ENCODE data around the gene ATP12A. TPM values are rescaled to one million over a fixed set of nuclear protein-coding genes. Genes with fewer than 3 reads are reported as not detected.

Gene ATP12A
- total RNA-seq, result under 1 TPM; 0.12 to 0.42 TPM

GRCh38 chr13:24680258-24680920 is at the start of gene ATP12A:
Gene ATP12A, plus strand, starts transcription at chr13:24680408. Its CDS starts 336 bp downstream, at chr13:24680744.
- Mint-ChIP-seq H3K36me3 (no peaks in the 10 kb centered on the region), H3K27me3 (peaks cover 29 to 41% of the 10 kb centered on the region in 2 donors), H3K9me3 (no peaks in the 10 kb centered on the region), H3K4me3 (peak within 1 kb of the TSS; percentile 23), H3K27ac (no peak within 1 kb of the TSS), H3K4me1 (ENCODE audit: low read depth in 2 of 2) (peaks cover 31 to 41% of the 10 kb centered on the region in 2 donors)
- DNase-seq (ENCODE audit: low spot score), result peak; percentile 64
- peak in 1 of 2 donors; percentile 62 for ATAC-seq

GRCh38 chr13:24630851-24631620 is 49.2 kb upstream of the ATP12A start:
- H3K27me3 Mint-ChIP-seq, result no peaks in the 10 kb centered on the region
- peaks cover 6% of the 10 kb centered on the region for H3K9me3 Mint-ChIP-seq
- peak overlapping the region; percentile 62 to 88 for H3K27ac Mint-ChIP-seq
- no peaks in the 10 kb centered on the region for H3K36me3 Mint-ChIP-seq
- ATAC-seq, result no peak
- peak overlapping the region; percentile 36 for H3K4me3 Mint-ChIP-seq
- peaks cover 45 to 46% of the 10 kb centered on the region in 2 donors for H3K4me1 Mint-ChIP-seq (ENCODE audit: low read depth in 2 of 2)
- DNase-seq (ENCODE audit: low spot score), result no peak

GRCh38 chr13:24631922-24632321 is 48.3 kb upstream of the ATP12A start:
- no peak for ATAC-seq
- H3K27me3 Mint-ChIP-seq, result no peaks in the 10 kb centered on the region
- H3K4me3 Mint-ChIP-seq, result no peak overlapping the region
- H3K27ac Mint-ChIP-seq, result peak overlapping the region in 1 of 2 donors; percentile 15
- peaks cover 6% of the 10 kb centered on the region for H3K9me3 Mint-ChIP-seq
- H3K4me1 Mint-ChIP-seq (ENCODE audit: low read depth in 2 of 2), result peaks cover 36 to 40% of the 10 kb centered on the region in 2 donors
- H3K36me3 Mint-ChIP-seq, result no peaks in the 10 kb centered on the region
- no peak for DNase-seq (ENCODE audit: low spot score)

DNA sequence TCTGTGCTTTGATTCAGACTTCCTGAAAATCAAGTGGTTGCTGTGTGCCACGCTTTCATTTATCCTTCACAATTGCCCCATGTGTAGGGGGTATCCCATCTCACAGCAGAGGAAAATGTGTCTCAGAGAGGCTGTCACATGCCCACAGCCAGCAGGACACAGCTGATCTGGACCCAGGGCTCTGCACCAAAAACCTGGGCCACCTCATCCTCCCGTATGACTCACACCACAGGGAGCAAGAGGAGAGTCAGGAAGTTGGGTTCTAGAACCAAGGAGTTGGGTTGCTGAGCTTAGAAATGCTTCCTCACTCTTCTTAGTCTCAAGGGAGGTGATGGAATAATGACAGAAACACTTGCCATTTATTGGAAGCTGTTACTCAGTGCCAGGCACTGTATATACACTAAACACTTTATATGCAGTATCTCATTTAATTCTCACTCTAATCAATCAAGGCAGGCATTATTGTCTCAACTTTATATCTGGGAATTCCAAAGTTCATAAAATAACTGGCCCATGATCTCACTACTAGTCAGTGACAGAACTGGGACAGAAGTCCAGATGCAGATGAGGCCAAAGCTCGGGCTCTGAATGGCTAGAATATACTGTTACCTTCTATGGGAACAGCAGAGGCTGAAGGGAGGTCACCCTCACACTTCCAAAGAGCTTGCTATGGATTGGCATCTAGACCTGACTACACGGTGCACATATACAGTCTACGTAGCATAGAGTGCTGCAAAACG is 47.7 kb upstream of the ATP12A start:
- H3K27ac Mint-ChIP-seq, result peak overlapping the region in 1 of 2 donors; percentile 15
- H3K9me3 Mint-ChIP-seq, result peaks cover 6% of the 10 kb centered on the region
- H3K4me3 Mint-ChIP-seq, result no peak overlapping the region
- no peaks in the 10 kb centered on the region for H3K27me3 Mint-ChIP-seq
- DNase-seq (ENCODE audit: low spot score) (no peak), ATAC-seq (no peak)
- peaks cover 30 to 33% of the 10 kb centered on the region in 2 donors for H3K4me1 Mint-ChIP-seq (ENCODE audit: low read depth in 2 of 2)
- H3K36me3 Mint-ChIP-seq, result no peaks in the 10 kb centered on the region

- Mint-ChIP-seq H3K4me3 (no peak overlapping the region), H3K27me3 (no peaks in the 10 kb centered on the region), H3K27ac (no peak overlapping the region), H3K36me3 (no peaks in the 10 kb centered on the region), H3K9me3 (no peaks in the 10 kb centered on the region), H3K4me1 (ENCODE audit: low read depth in 2 of 2) (peaks cover 4 to 7% of the 10 kb centered on the region in 2 donors)
- ATAC-seq (no peak), DNase-seq (ENCODE audit: low spot score) (no peak)
Observed at GRCh38 chr13:24636776-24637175, 43.4 kb upstream of the ATP12A start.

DNA sequence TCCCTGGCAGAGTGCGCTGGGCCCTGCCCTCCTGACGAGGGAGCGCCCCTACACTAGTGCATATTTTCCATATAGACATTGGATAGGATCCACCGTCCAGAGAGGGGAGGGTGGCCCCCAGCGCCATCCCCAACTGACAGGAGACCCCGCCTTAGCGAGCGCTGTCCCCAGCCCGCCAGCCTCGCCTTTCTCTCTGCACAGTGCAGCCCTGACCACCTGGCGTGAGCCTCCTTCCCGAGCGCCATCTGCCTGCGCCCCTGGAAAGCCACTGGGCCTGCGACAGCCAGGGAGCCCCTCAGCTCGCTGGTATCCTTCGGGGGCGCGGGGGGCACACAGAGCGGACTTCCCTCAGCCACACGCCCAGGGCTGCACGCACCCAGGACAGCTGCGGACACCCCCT is 42.1 kb upstream of the ATP12A start:
- Mint-ChIP-seq H3K9me3 (no peaks in the 10 kb centered on the region), H3K27me3 (no peaks in the 10 kb centered on the region), H3K4me3 (no peak overlapping the region), H3K4me1 (ENCODE audit: low read depth in 2 of 2) (peaks cover 2 to 3% of the 10 kb centered on the region in 2 donors), H3K36me3 (no peaks in the 10 kb centered on the region), H3K27ac (no peak overlapping the region)
- DNase-seq (ENCODE audit: low spot score), result no peak
- no peak for ATAC-seq

DNA sequence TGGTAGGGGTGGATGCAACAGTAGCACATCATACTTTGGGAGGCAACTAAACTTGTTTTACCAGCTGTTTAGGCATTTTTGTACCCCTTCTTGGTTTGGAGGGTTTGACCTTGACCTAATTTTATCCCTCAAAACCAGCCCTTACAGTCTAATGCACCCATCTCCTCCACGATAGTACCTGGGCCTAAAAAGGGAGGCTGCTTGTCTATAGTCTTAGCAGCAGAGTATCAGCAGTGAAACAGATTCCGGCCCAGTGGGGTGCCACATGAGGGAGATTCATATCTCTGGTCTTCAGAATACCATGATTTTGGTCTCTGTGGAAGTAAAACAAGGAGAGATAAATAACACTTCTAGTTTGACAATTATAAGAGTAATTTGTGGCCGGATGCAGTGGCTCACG is 39.5 kb upstream of the ATP12A start:
- Mint-ChIP-seq H3K36me3 (no peaks in the 10 kb centered on the region), H3K4me3 (no peak overlapping the region), H3K9me3 (no peaks in the 10 kb centered on the region), H3K27me3 (no peaks in the 10 kb centered on the region), H3K27ac (no peak overlapping the region), H3K4me1 (ENCODE audit: low read depth in 2 of 2) (no peaks in the 10 kb centered on the region)
- ATAC-seq (no peak), DNase-seq (ENCODE audit: low spot score) (no peak)

GRCh38 chr13:24642219-24642618 is 38.0 kb upstream of the ATP12A start:
- no peaks in the 10 kb centered on the region for H3K27me3 Mint-ChIP-seq
- H3K4me1 Mint-ChIP-seq (ENCODE audit: low read depth in 2 of 2), result no peaks in the 10 kb centered on the region
- no peaks in the 10 kb centered on the region for H3K36me3 Mint-ChIP-seq
- ATAC-seq (peak in 1 of 2 donors; percentile 57), DNase-seq (ENCODE audit: low spot score) (no peak)
- H3K27ac Mint-ChIP-seq, result peak overlapping the region; percentile 27 to 31
- no peaks in the 10 kb centered on the region for H3K9me3 Mint-ChIP-seq
- H3K4me3 Mint-ChIP-seq, result no peak overlapping the region

- Mint-ChIP-seq H3K4me1 (ENCODE audit: low read depth in 2 of 2) (peaks cover 2% of the 10 kb centered on the region in 2 donors), H3K27ac (no peak overlapping the region), H3K4me3 (no peak overlapping the region), H3K36me3 (no peaks in the 10 kb centered on the region), H3K9me3 (no peaks in the 10 kb centered on the region), H3K27me3 (no peaks in the 10 kb centered on the region)
- ATAC-seq, result no peak
- no peak for DNase-seq (ENCODE audit: low spot score)
Observed at GRCh38 chr13:24644036-24644435, 36.2 kb upstream of the ATP12A start.

GRCh38 chr13:24648271-24648670 is 31.9 kb upstream of the ATP12A start:
- peak overlapping the region in 1 of 2 donors; percentile 72 for H3K27ac Mint-ChIP-seq
- no peaks in the 10 kb centered on the region for H3K36me3 Mint-ChIP-seq
- ATAC-seq, result no peak
- no peaks in the 10 kb centered on the region for H3K27me3 Mint-ChIP-seq
- H3K4me1 Mint-ChIP-seq (ENCODE audit: low read depth in 2 of 2), result peaks cover 4 to 10% of the 10 kb centered on the region in 2 donors
- H3K4me3 Mint-ChIP-seq, result no peak overlapping the region
- DNase-seq (ENCODE audit: low spot score), result no peak
- no peaks in the 10 kb centered on the region for H3K9me3 Mint-ChIP-seq

DNA sequence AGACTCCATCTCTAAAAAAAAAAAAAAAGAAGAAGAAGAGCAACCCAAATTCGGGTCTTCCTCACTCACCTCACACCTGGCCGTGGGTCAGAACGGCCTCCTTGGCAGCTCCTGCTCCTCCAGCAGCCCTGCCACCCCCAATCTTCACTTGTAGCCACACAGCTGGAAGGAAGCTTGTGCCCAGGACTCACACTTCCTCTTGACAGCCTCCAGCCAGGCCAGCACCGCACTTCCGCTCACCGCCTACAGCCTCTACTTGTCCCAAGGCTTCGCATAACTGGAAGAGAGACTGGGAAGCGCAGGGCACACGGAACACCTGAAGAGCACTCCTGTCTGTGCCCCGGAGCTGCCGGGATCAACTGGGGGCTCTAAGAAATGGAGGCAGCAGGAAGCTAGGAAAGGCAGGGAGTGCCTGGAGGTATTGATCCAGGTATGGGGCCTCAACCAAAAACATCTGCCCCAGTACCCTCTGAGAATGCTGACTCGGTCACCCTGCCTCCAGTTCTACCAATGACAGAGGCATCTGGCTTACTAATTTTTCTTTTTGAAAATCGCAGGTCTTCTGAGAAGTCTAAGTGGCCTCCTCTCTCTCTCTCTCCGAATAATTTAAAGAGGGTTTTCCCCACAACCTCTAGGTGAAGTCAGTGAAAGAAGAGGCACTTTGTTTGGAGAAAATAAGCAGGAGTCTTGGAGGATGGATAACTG is 31.1 kb upstream of the ATP12A start:
- DNase-seq (ENCODE audit: low spot score) (no peak), ATAC-seq (peak; percentile 28 to 52)
- no peak overlapping the region for H3K4me3 Mint-ChIP-seq
- no peaks in the 10 kb centered on the region for H3K36me3 Mint-ChIP-seq
- peak overlapping the region in 1 of 2 donors; percentile 72 for H3K27ac Mint-ChIP-seq
- peaks cover 4 to 10% of the 10 kb centered on the region in 2 donors for H3K4me1 Mint-ChIP-seq (ENCODE audit: low read depth in 2 of 2)
- H3K27me3 Mint-ChIP-seq, result peaks cover 0 to under 1% of the 10 kb centered on the region in 2 donors
- no peaks in the 10 kb centered on the region for H3K9me3 Mint-ChIP-seq

DNA sequence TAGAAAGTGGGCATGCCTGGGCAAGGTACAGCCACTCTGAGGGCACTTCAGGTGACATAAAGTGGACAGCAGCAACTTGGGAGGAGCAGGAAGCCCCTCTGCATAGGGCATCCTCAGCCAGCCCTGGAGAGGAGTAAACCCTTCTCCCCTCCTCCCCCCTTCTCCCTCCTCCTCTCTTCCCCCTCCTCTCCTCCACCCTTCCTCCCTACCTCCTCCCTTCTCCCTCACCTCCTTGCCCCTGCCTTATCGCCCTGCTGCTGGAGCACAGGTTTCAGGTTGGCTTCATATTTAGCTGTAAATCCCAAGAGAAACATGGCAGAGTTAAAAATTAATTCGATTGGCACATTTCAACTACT is 30.5 kb upstream of the ATP12A start:
- ATAC-seq (peak in 1 of 2 donors; percentile 27), DNase-seq (ENCODE audit: low spot score) (no peak)
- Mint-ChIP-seq H3K9me3 (no peaks in the 10 kb centered on the region), H3K4me3 (no peak overlapping the region), H3K36me3 (no peaks in the 10 kb centered on the region), H3K4me1 (ENCODE audit: low read depth in 2 of 2) (peaks cover 4 to 10% of the 10 kb centered on the region in 2 donors), H3K27ac (peak overlapping the region in 1 of 2 donors; percentile 63), H3K27me3 (peaks cover 0 to 3% of the 10 kb centered on the region in 2 donors)

- Mint-ChIP-seq H3K4me3 (no peak overlapping the region), H3K27me3 (peaks cover 0 to 3% of the 10 kb centered on the region in 2 donors), H3K36me3 (no peaks in the 10 kb centered on the region), H3K4me1 (ENCODE audit: low read depth in 2 of 2) (peaks cover 4 to 10% of the 10 kb centered on the region in 2 donors), H3K9me3 (no peaks in the 10 kb centered on the region), H3K27ac (peak overlapping the region in 1 of 2 donors; percentile 63)
- ATAC-seq (no peak), DNase-seq (ENCODE audit: low spot score) (no peak)
Observed at GRCh38 chr13:24650161-24650560, 30.0 kb upstream of the ATP12A start.

Measured in natural killer cell treated with Interleukin-12 subunit alpha and Interleukin-12 subunit beta and Interleukin-15 and Interleukin-18, amount 100 ng/mL, for 72 hours (primary cell).